T-helper 22 cell (primary cell): Measurements from ENCODE around the gene HOXB3.

Source experiments
- DNase-seq: peaks from one replicate; pipeline ENCODE4 v3.0.0-alpha.2; 2020; ENCODE audit warnings: low read depth

The HOXB3 gene

DNA sequence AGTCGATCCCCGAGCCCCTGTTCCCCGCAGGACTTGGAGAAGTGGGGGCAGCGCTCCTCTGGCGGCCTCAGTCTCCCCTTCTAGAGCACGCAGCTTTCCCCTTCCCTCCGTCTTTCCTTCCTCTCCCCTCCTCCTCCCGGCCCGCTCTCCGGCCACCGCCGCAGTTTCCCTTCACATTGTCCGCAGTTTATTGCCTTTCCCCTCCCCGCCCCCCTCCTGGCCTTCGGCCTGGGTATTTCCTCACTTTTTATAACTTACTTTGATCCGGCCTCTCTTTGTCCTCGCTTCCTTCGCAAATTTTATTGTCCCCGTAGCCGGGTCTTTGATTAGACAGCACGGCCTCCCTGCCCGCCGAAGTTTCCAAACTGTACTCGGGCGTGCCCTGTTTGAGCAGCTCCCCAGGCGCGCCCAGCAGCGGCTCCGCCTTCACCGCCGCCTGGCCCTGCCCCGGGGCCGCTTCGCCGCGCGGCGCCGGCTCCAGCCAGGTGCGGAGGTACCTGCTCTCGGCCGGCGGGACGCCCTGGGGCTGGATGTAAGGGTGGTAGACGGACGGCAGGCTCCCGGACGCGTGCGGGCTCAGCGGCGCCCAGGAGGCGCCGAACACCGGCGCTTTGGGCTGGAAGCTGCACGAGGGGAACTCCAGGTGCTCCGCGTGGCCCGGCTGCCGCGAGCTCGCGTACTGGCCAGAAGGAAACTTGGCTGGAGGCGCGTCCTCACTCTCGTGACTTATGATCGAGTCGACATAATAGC is 35.6 kb upstream of the HOXB3 start:
- no peak for DNase-seq

- DNase-seq: no peak
These were observed 34.8 kb upstream of the HOXB3 start for GRCh38 chr17:48624544-48625494.

GRCh38 chr17:48624118-48624517 is 34.1 kb upstream of the HOXB3 start:
- no peak for DNase-seq

DNA sequence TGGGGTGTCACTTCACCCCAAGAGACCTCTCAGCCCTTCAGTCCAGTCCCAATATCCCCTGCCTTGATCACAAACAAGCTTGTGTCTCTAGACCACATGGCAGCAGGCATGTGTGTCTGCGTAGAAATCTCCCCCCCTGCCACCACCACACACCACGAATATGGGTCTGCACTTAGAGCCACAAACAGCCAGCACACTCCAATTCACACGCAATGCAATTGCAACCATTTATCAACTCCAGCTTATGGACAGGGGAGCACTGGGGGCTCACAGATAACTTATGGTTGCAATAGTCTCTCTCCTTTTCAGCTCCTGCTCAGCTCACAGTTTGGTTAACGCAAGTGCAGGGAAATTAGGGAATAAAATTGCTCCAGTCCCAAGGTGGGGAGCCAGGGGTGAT is 33.5 kb upstream of the HOXB3 start:
- DNase-seq: no peak

- DNase-seq: no peak
These were observed 32.8 kb upstream of the HOXB3 start for GRCh38 chr17:48622857-48623256.

DNA sequence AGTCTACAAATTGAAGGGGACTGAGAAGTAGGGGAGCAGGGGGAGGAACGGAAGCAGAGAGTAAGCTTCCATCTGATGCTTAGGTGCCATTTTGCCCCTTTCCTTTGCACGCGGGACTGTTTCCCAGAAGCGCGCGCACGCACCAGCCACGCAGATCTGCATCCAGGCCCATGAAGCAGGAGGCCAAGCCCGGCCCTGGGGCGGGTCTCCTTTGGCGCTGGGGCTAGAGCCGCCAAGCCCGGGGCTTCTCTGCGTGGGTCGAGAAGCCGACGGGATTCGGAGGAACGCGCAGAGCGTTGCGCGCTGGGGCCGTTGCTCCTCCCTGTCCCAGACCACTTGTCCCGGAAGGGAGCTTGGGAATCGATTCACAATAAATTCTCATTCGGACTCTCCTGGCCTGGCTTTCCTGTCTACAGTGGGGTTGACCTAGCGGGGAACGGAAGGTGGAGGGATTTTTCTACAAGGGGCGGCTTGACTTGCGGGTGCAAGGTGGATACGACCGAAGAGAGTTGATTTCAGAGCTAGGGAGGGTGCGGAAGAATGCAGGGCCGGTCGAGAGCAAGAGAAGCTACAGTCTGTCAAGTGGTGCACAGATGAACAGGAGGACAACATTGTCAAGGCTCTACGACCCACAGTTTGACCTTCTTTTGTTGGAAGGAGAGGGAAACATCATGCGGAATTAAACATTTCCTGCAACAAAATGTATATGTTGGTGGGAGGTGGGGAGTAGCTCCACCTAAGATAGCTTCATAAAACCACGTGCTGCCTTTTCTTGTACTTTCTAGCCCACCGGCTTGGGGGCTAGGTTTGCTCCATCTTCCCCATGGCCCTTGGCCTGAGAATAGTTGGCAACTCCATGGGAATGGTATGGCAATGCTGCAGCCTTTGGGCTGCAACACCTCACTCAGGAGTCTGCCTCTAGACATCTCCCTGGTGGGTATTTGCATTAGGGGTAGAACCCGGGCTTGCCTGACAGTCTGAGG is 31.7 kb upstream of the HOXB3 start:
- DNase-seq: no peak

DNA sequence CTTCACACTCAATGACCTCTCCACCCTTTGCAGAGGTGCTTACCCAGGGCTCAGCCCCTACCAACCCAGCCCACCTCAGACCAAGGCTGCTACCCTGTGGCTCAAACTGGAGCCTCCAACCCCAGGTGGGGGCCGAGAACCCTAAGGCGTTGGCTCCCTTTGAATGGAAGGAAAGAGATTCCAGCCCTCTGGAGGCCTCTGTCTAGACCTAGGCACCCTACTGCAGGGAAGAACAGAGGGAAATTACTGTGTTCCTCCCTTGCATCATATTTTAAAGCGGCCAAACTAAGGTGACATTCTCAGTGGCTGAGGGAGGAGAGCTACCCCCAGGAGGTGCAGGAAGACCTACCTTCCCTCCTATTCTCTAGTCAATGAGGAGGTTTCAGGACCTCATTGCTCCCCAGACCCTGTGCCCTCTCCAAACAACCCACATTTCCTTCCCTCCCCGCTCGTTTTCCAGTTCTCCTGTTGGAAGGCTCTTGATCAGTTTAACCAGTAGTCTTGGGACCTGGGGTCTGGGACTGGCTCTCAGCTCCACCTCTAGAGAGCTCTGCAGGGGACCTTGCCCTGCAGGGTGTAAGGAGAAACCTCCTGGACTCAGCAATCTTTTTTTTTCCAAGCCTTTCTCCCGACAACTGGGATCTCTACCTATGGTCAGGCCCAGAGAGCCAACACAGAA is 30.6 kb upstream of the HOXB3 start:
- DNase-seq: no peak

GRCh38 chr17:48619826-48620449 is 29.9 kb upstream of the HOXB3 start:
- DNase-seq: no peak

DNA sequence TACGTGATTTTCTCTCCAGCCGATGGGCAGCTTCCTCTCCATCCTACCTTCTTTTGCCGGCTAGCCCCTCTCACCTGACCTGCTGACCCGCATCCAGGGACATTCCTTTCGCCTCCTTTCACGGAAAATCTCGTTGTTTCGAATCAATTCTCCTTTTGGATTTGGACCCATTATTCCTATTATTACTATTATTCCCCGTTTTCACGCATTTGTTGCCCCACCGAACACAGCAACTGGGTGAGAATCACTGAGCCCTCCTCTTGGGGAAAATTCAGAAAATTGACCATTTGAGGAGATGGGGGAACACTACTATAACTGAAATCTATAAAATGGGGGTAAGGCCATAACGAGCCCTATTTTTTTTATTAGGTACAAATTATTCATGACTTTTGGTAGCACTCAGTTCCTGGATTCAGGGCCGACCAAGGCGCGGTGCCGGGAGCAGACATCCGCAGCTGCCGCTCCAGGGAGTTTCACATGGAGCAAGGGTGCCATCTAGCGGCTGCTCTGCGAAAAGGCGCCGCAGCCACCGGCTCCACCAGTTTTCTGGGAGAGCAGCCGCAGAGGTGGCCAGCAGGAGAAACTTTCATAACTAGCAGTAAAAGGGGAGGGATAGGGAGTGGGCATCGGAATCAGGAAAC is 28.3 kb upstream of the HOXB3 start:
- DNase-seq: peak; percentile 55

DNA sequence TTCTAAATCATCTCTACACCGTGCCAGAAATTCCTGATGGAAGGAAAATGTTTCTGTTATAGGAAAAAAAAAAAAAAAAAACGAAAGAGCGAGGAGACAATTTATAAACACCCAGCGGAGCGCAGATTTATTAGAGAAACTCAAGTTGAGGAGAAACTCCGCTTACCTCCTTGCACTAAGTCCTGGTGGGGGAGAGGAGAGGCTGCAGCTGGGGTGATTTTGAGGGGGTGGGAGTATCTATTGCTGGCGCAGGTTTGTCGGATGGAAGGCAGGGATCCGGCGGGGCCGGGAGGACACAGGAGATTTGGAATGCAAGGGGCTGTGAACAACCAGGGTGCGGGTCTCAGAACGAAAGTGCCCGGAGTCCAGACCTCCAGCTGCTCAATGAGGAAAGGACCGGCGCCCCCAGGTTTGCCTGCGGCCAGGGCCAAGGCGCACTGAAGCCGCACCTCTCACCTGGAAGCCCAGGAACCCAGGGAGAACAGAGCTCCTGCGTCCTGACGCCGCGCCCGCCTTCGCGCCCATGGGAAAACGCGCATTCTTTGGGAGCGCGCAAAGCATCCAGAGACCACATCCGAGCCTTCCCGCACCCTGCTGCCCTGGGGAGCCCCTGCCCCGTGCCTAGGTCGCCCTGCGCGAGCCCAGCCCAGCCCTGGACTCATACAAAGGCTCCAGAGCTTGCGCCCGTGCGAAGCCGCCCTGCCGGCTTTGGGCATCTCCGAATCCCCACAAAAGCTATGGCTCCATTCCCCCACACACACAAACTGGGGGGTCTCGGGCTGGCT is 27.6 kb upstream of the HOXB3 start:
- DNase-seq: no peak

- DNase-seq: no peak
These were observed 26.9 kb upstream of the HOXB3 start for GRCh38 chr17:48616717-48617470.

GRCh38 chr17:48615963-48616716 is 26.1 kb upstream of the HOXB3 start:
- DNase-seq: no peak

DNA sequence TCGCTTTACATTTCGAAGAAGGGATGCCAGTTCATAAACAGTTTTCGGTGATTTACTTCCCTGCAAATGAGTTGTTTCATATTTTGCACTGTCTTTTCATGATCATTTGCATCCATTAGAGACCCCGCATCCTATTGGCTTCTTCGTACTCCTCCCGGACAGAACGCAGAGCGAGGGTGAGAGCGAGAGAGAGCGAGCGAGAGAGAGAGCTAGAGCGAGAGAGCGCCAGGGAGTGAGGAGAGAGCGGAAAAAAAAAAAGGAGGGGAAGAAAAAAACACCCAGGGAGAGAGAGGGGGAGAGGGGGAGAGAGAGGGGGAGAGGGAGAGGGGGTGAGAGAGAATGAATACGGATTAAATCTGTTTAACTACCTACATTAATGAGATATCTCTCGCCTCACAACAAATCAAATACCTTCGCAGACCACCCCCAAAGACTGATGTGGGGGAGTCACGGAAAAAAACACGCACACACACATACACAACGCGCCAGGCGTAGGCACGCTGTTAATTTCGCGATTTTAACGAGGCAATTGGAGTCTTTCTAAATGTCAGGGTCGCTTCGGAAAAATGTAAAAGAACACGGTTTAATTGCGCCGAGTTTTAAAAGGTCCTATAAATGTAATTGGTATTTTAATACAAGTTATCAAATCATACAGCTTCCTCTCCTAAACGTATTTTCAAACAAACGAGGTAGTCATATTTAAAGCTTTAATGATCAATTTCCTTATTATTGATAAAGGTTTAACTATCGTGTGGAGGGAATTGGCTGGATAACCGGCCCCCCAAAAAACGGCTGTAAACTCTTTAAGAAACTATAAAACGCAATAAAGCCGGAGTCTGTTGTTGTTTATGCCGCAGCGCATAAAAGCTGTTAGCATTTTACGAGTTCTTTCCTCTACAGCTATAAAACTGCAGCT is 25.3 kb upstream of the HOXB3 start, which contains the start of gene HOXB8:
Gene HOXB8 (minus strand): TSS at position 246 of the 916 bp plus-strand sequence. CDS start 588 bp downstream, outside the sequence.
- DNase-seq: no peak

DNA sequence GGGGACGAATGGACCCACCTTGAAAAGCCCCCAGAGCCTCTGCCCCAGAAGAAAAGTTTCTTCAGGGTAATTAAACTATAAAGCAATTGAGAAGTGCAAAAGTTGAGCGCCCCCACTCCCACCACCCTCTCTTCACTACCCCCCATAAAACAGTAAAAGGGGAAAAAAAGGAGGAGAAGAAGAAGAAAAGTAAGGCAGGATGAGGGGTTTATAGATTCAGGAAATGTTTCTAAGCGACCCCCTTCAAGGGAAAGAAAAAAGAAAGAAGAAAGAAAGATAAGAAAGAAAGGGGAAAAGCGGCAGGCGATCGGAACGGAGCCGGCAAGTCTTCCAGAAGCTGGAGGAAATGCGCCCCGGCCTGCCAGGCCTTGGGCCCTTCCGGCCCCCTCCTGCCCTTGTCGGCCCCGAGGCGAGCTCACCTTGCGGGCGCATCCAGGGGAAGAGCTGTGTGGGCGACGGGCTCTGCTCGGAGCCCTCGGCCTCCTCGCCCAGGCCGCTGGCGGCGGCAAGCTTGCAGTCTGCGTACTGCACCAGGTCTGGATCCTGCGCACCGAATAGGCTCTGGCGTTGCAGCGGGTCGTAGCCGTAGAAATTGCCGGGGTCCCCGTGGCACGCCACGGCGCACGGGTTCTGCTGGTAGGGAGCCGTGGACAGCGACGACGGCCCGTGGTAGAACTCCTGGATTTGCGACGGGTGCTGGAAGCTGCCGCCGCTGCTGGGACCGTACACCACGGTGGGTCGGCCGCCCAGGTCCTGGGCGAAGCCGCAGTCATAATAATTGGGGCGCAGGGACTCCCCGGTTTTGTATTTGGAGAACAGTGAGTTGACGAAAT is 24.0 kb upstream of the HOXB3 start:
- no peak for DNase-seq

DNA sequence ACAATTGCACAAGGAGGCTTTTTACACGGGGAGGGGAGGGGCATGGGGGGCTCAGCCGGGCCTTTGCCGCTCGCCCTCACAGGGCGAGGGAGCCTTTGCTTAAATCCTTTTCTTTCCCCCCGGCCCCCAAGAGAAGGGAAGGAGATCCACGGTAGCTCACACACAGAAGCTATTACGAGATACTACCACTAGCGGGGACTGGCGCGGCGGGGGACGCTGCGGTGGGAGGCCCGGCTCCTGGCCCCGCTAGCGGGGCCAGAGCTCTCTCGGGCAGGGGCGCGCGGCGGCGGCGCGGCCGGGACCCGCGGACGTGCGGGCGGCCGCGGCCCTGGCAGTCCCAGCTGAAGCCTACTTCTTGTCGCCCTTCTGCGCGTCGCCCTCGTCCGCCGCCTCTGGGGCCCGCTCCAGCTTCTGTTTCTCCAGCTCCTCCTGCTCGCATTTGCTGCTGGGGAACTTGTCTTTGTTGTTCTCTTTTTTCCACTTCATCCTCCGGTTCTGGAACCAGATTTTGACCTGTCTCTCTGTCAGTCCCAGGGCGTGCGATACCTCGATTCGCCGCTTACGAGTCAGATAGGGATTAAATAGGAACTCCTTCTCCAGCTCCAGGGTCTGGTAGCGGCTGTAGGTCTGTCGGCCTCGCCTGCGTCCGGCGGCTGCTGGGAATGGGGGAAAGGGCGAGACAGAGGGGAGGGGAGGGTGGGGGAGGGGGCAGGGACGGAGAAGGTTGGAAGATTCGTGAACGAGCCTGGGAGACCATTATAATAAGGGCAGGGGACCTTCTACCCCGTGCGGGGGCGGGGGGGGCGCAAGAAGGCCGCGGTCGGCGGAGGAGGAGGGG is 23.0 kb upstream of the HOXB3 start:
- no peak for DNase-seq
